HepG2 (cell line): ENCODE measurements around the gene GALNT17. TPM values are rescaled to one million over a fixed set of nuclear protein-coding genes. Genes with fewer than 3 reads are reported as not detected.

ENCODE experiments used
- ATAC-seq: fragments of 200-7000 bp; cut with Tn5 transposase; 3 replicates; pipeline ENCODE4 v1.9.1; 2020; ENCODE audit warnings: mild to moderate bottlenecking, moderate library complexity
- BruUV-seq: library from RNA; stranded (reverse); fragments of 400-500 nt; replicated peaks from 2 replicates; lab custom pipeline; 2021; lab: Mats Ljungman, UMichigan
- CTCF ChIA-PET: fragments of 300-600 bp; formaldehyde crosslinking; extraction: SDS; loops from one replicate; lab custom pipeline; 2021; ENCODE audit warnings: low total read pairs, inconsistent platforms, low intra/inter-chr PET ratio; lab: Yijun Ruan, JAX
- POLR2A ChIA-PET: fragments of 350-600 bp; sonication (Branson Sonifier 250); formaldehyde crosslinking; loops from one replicate; lab custom pipeline; 2020; ENCODE audit warnings: antibody characterized with exemption, inconsistent platforms; lab: Yijun Ruan, JAX
- DNase-seq: peaks from one replicate; pipeline ENCODE4 v3.0.0-alpha.2; 2015; ENCODE audit warnings: low spot score
- FAIRE-seq: peaks from 3 replicates; lab custom pipeline; 2011; peaks lifted over from hg19 to GRCh38; lab: Jason Lieb, UNC
- H2AFZ ChIP-seq: one replicate; pipeline ENCODE4 v1.6.1; 2011; ENCODE audit warnings: low read length, inconsistent platforms
- H3K27ac ChIP-seq: fragments of 300-600 bp; 3 replicates; pipeline ENCODE4 v1.8.0; 2011; ENCODE audit warnings: mixed run types, mild to moderate bottlenecking, mixed read lengths, low read length, inconsistent platforms; ENCODE audit not compliant: insufficient read depth; ENCODE audit errors: extremely low read length
- H3K27me3 ChIP-seq, 2 experiments: fragments of 200-600 bp in 1 of 2; 2 replicates in 1 of 2; 3 replicates in 1 of 2; pipeline versions ENCODE4 v1.6.0 to v1.8.0; 2011; ENCODE audit warnings: low read length in 2 of 2, mild to moderate bottlenecking in 2 of 2, moderate library complexity in 2 of 2, inconsistent platforms in 1 of 2; ENCODE audit not compliant: insufficient read depth in 2 of 2, control insufficient read depth in 1 of 2
- H3K36me3 ChIP-seq, 2 experiments: fragments of 200-600 bp in 1 of 2; replicated peaks in 1 of 2; 2 replicates in 1 of 2; 3 replicates in 1 of 2; pipeline versions ENCODE4 v1.5.1 to v1.8.0; 2011; ENCODE audit warnings: low read length in 2 of 2, inconsistent platforms in 1 of 2; ENCODE audit not compliant: insufficient read depth in 2 of 2, control insufficient read depth in 1 of 2
- H3K4me1 ChIP-seq: 2 replicates; pipeline ENCODE4 v1.5.1; 2012; ENCODE audit warnings: low read length, inconsistent platforms; ENCODE audit not compliant: insufficient read depth
- H3K4me2 ChIP-seq: 2 replicates; pipeline ENCODE4 v1.6.0; 2011; ENCODE audit warnings: low read depth, low read length, inconsistent platforms
- H3K4me3 ChIP-seq, 3 experiments: fragments of 200-600 bp in 1 of 3; sonication (generic), shearing (Covaris generic) in 1 of 3; replicated peaks in 1 of 3; 2 replicates each; pipeline ENCODE4 v1.5.1; 2011 to 2016; ENCODE audit warnings: low read length in 3 of 3, inconsistent platforms in 2 of 3, low read depth in 2 of 3, mild to moderate bottlenecking in 2 of 3, control low read depth in 1 of 3, mixed read lengths in 1 of 3; ENCODE audit not compliant: insufficient read depth in 1 of 3
- H3K79me2 ChIP-seq: one replicate; pipeline ENCODE4 v1.6.1; 2011; ENCODE audit warnings: low read length, inconsistent platforms; ENCODE audit not compliant: insufficient read depth
- H3K9ac ChIP-seq: 2 replicates; pipeline ENCODE4 v1.6.0; 2011; ENCODE audit warnings: mild to moderate bottlenecking, low read depth, low read length, inconsistent platforms; ENCODE audit not compliant: insufficient read depth
- H3K9me3 ChIP-seq: 2 replicates; pipeline ENCODE4 v1.5.1; 2012; ENCODE audit warnings: mild to moderate bottlenecking, low read length
- H4K20me1 ChIP-seq: 2 replicates; pipeline ENCODE4 v1.6.0; 2011; ENCODE audit warnings: inconsistent platforms, mild to moderate bottlenecking, low read length, moderate library complexity; ENCODE audit not compliant: insufficient read depth
- HNRNPK ChIP-seq: fragments of 200-400 bp; formaldehyde crosslinking; IDR thresholded peaks from 2 replicates; pipeline ENCODE4 v1.6.1; 2018; ENCODE audit warnings: low read length, low read depth, moderate library complexity, mild to moderate bottlenecking; ENCODE audit not compliant: poor library complexity, severe bottlenecking
- MIER2 ChIP-seq: IDR thresholded peaks from 2 replicates; pipeline ENCODE4 v1.6.1; 2016; ENCODE audit warnings: missing biosample characterization, missing genetic modification reagents
- PLRG1 ChIP-seq: fragments of 450-650 bp; conservative IDR thresholded peaks from 2 replicates; pipeline ENCODE4 v1.6.1; 2016
- SRY ChIP-seq: sonication (generic); formaldehyde crosslinking; IDR thresholded peaks from 2 replicates; pipeline ENCODE4 v1.8.0; 2022; ENCODE audit warnings: mild to moderate bottlenecking, missing genetic modification reagents
- THYN1 ChIP-seq: sonication (generic); formaldehyde crosslinking; IDR thresholded peaks from 2 replicates; pipeline ENCODE4 v1.8.1; 2023; ENCODE audit warnings: low read depth, mild to moderate bottlenecking, moderate library complexity, missing genetic modification reagents, borderline replicate concordance
- ZNF10 ChIP-seq: sonication (generic); formaldehyde crosslinking; IDR thresholded peaks from 2 replicates; pipeline ENCODE4 v1.4.0; 2020; ENCODE audit warnings: mild to moderate bottlenecking, low read depth, missing genetic modification reagents, borderline replicate concordance
- ZNF367 ChIP-seq: sonication (generic); formaldehyde crosslinking; IDR thresholded peaks from 2 replicates; pipeline ENCODE4 v1.4.0; 2020; ENCODE audit warnings: missing genetic modification reagents, borderline replicate concordance
- ZNF589 ChIP-seq: sonication (generic); formaldehyde crosslinking; conservative IDR thresholded peaks from 2 replicates; pipeline ENCODE4 v1.8.0; 2022; ENCODE audit warnings: mild to moderate bottlenecking, moderate library complexity, missing genetic modification reagents
- ZNF709 ChIP-seq: sonication (generic); formaldehyde crosslinking; IDR thresholded peaks from 2 replicates; pipeline ENCODE4 v1.5.0; 2020; ENCODE audit warnings: mild to moderate bottlenecking, missing genetic modification reagents
- WGBS: methylation state at CpG from one replicate; pipeline ENCODE4 v1.1.6; 2017; ENCODE audit warnings: low lambda C conversion rate; 5-methylcytosine and 5-hydroxymethylcytosine counted together
- in situ Hi-C: cut with HindIII; loops from 2 replicates; pipeline ENCODE4 v1.10.0; 2017; ENCODE audit warnings: low pct_unique_long_range_greater_than_20kb; ENCODE audit not compliant: extremely low pct_ligation_motif_present
- intact Hi-C: fragments of 100-400 bp; cut with micrococcal nuclease; formaldehyde crosslinking; loops from one replicate; pipeline ENCODE4 v1.10.0; 2022; ENCODE audit not compliant: unreplicated experiment
- polyA plus RNA-seq, 8 experiments: library from polyadenylated mRNA; depleted of rRNA in 3 of 8; stranded (reverse) in 7 of 8; unstranded in 1 of 8; fragments of >200 nt; fragmentation: Illumina TruSeq in 4 of 8; extraction: Trizol in 4 of 8; gene quantifications; 2 replicates each; pipeline versions ENCODE4 v1.2.1 to v1.2.3, GENCODE V29; 2011 to 2016; ENCODE audit warnings: low read depth in 4 of 8, missing spikeins in 1 of 8, mixed read lengths in 1 of 8; ENCODE audit not compliant: insufficient read depth in 1 of 8
- total RNA-seq, 5 experiments: library from RNA; depleted of rRNA; stranded (reverse); fragments of >200 nt; fragmentation: Illumina TruSeq; extraction: Trizol; gene quantifications; 2 replicates each; pipeline ENCODE4 v1.2.3, GENCODE V29; 2016; ENCODE audit warnings: low read depth in 1 of 5
- TF ChIP-seq, protein P1 (sequence below): sonication (generic); formaldehyde crosslinking; IDR thresholded peaks from 2 replicates; pipeline ENCODE4; 2020; ENCODE audit warnings: missing genetic modification reagents, mild to moderate bottlenecking, borderline replicate concordance
- TF ChIP-seq, protein P2 (sequence below): IDR thresholded peaks from 2 replicates; pipeline ENCODE4 v1.6.1; 2016
- TF ChIP-seq, protein P3 (sequence below): fragments of 450-650 bp; IDR thresholded peaks from 2 replicates; pipeline ENCODE4 v1.6.1; 2017
- TF ChIP-seq, protein P4 (sequence below): sonication (generic); formaldehyde crosslinking; conservative IDR thresholded peaks from 2 replicates; pipeline ENCODE4 v1.4.0; 2020; ENCODE audit warnings: missing genetic modification reagents
- TF ChIP-seq, protein P5 (sequence below): sonication (generic); formaldehyde crosslinking; IDR thresholded peaks from 2 replicates; pipeline ENCODE4 v1.4.0; 2020; ENCODE audit warnings: mild to moderate bottlenecking, missing genetic modification reagents

Gene GALNT17
- total and polyA plus RNA-seq, 2 of the 13 experiments (the other 11 are each of a cell fraction or from before 2014, with no cell fraction given): not detected

DNA sequence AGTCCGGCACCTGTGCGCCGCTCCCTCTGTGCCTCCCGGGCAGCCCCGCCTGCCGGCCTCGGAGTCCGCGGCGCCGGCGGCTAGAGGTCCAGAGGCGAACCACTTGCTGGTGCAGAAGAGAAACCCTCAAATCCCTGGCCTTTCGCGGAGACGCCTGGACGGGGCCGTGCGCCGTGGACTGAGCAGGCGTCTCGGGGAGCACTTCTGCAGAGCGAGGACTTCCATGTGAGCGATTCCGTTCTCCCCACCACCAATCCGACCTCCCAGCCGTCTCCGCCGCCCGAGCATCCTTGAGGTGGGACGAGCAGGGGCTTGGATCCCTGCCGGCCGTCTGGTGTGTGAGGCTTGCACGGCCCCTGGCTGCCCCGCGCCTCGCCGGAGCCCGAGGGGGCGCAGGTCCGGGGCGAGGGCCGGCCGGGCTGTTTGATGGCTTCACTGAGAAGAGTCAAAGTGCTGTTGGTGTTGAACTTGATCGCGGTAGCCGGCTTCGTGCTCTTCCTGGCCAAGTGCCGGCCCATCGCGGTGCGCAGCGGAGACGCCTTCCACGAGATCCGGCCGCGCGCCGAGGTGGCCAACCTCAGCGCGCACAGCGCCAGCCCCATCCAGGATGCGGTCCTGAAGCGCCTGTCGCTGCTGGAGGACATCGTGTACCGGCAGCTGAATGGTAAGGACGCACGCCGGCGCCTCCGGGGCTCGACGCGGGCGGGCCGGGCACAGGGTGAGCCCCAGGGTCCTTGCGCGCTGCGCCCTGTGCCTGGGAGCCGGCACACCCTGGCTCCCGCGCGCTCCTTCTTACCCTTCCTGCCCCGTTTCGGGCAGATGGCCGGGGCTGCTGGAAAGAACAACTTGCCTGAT is 660 bp downstream of the GALNT17 start:
- intact Hi-C loops (no loop called here), in situ Hi-C loops (no loop called here)
- Histone ChIP-seq H2AFZ (no peak overlapping the region), H3K9me3 (no peaks in the 10 kb centered on the region), H3K4me3 (no peak overlapping the region), H3K79me2 (no peaks in the 10 kb centered on the region), H3K27me3 (peaks cover 0 to 16% of the 10 kb centered on the region in 2 experiments; a peak in 2 of 5 replicates), H4K20me1 (no peaks in the 10 kb centered on the region), H3K4me1 (no peaks in the 10 kb centered on the region), H3K36me3 (no peaks in the 10 kb centered on the region), H3K9ac (no peak overlapping the region), H3K27ac (no peak overlapping the region), H3K4me2 (no peak overlapping the region)
- ATAC-seq (no peak), DNase-seq (no peak), FAIRE-seq (no peak)
- ChIA-PET POLR2A (no interaction called here), CTCF (no interaction called here)
- no TSS peak for BruUV-seq
- WGBS: 61% methylated on average over 25 of the region's 88 CpGs
- TF ChIP-seq ZNF709 (CRISPR knock-in tag) (no peak), THYN1 (CRISPR knock-in tag) (no peak), ZNF10 (no peak), PLRG1 (no peak), SRY (CRISPR knock-in tag) (no peak), ZNF367 (CRISPR knock-in tag) (no peak), MIER2 (CRISPR knock-in tag) (no peak), HNRNPK (no peak), ZNF589 (no peak)
- TF ChIP-seq, protein P1, sequence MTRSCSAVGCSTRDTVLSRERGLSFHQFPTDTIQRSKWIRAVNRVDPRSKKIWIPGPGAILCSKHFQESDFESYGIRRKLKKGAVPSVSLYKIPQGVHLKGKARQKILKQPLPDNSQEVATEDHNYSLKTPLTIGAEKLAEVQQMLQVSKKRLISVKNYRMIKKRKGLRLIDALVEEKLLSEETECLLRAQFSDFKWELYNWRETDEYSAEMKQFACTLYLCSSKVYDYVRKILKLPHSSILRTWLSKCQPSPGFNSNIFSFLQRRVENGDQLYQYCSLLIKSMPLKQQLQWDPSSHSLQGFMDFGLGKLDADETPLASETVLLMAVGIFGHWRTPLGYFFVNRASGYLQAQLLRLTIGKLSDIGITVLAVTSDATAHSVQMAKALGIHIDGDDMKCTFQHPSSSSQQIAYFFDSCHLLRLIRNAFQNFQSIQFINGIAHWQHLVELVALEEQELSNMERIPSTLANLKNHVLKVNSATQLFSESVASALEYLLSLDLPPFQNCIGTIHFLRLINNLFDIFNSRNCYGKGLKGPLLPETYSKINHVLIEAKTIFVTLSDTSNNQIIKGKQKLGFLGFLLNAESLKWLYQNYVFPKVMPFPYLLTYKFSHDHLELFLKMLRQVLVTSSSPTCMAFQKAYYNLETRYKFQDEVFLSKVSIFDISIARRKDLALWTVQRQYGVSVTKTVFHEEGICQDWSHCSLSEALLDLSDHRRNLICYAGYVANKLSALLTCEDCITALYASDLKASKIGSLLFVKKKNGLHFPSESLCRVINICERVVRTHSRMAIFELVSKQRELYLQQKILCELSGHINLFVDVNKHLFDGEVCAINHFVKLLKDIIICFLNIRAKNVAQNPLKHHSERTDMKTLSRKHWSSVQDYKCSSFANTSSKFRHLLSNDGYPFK (CRISPR knock-in tag): no peak
- TF ChIP-seq, protein P2, sequence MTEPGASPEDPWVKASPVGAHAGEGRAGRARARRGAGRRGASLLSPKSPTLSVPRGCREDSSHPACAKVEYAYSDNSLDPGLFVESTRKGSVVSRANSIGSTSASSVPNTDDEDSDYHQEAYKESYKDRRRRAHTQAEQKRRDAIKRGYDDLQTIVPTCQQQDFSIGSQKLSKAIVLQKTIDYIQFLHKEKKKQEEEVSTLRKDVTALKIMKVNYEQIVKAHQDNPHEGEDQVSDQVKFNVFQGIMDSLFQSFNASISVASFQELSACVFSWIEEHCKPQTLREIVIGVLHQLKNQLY (CRISPR knock-in tag): no peak
- TF ChIP-seq, protein P3, sequence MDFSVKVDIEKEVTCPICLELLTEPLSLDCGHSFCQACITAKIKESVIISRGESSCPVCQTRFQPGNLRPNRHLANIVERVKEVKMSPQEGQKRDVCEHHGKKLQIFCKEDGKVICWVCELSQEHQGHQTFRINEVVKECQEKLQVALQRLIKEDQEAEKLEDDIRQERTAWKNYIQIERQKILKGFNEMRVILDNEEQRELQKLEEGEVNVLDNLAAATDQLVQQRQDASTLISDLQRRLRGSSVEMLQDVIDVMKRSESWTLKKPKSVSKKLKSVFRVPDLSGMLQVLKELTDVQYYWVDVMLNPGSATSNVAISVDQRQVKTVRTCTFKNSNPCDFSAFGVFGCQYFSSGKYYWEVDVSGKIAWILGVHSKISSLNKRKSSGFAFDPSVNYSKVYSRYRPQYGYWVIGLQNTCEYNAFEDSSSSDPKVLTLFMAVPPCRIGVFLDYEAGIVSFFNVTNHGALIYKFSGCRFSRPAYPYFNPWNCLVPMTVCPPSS: no peak
- TF ChIP-seq, protein P4, sequence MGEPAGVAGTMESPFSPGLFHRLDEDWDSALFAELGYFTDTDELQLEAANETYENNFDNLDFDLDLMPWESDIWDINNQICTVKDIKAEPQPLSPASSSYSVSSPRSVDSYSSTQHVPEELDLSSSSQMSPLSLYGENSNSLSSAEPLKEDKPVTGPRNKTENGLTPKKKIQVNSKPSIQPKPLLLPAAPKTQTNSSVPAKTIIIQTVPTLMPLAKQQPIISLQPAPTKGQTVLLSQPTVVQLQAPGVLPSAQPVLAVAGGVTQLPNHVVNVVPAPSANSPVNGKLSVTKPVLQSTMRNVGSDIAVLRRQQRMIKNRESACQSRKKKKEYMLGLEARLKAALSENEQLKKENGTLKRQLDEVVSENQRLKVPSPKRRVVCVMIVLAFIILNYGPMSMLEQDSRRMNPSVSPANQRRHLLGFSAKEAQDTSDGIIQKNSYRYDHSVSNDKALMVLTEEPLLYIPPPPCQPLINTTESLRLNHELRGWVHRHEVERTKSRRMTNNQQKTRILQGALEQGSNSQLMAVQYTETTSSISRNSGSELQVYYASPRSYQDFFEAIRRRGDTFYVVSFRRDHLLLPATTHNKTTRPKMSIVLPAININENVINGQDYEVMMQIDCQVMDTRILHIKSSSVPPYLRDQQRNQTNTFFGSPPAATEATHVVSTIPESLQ (CRISPR knock-in tag): no peak
- TF ChIP-seq, protein P5, sequence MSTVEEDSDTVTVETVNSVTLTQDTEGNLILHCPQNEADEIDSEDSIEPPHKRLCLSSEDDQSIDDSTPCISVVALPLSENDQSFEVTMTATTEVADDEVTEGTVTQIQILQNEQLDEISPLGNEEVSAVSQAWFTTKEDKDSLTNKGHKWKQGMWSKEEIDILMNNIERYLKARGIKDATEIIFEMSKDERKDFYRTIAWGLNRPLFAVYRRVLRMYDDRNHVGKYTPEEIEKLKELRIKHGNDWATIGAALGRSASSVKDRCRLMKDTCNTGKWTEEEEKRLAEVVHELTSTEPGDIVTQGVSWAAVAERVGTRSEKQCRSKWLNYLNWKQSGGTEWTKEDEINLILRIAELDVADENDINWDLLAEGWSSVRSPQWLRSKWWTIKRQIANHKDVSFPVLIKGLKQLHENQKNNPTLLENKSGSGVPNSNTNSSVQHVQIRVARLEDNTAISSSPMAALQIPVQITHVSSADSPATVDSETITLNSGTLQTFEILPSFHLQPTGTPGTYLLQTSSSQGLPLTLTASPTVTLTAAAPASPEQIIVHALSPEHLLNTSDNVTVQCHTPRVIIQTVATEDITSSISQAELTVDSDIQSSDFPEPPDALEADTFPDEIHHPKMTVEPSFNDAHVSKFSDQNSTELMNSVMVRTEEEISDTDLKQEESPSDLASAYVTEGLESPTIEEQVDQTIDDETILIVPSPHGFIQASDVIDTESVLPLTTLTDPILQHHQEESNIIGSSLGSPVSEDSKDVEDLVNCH (CRISPR knock-in tag): no peak
